HepG2 (cell line): ENCODE data around the gene SF3B6. TPM values are rescaled to one million over a fixed set of nuclear protein-coding genes. Genes with fewer than 3 reads are reported as not detected.

Experiments used
- MEF2D ChIP-seq: sonication (generic); formaldehyde crosslinking; IDR thresholded peaks from 2 replicates; pipeline ENCODE4 v1.5.1; 2020; ENCODE audit warnings: mild to moderate bottlenecking, missing genetic modification reagents
- NFYC ChIP-seq: IDR thresholded peaks from 2 replicates; pipeline ENCODE4 v1.6.1; 2016; ENCODE audit warnings: missing genetic modification reagents, missing compliant biosample characterization
- POLR2A ChIP-seq, 2 experiments: IDR thresholded peaks; 2 replicates each; pipeline ENCODE4 v1.6.1; 2011; ENCODE audit warnings: low read depth in 2 of 2, low read length in 2 of 2, mild to moderate bottlenecking in 1 of 2, moderate library complexity in 1 of 2; ENCODE audit not compliant: insufficient read depth in 1 of 2
- SP4 ChIP-seq: sonication (generic); formaldehyde crosslinking; IDR thresholded peaks from 2 replicates; pipeline ENCODE4 v1.8.1; 2023; ENCODE audit warnings: mild to moderate bottlenecking, missing genetic modification reagents
- ZNF205 ChIP-seq: IDR thresholded peaks from 2 replicates; pipeline ENCODE4 v1.6.1; 2018; ENCODE audit warnings: missing biosample characterization, missing genetic modification reagents
- ZNF350 ChIP-seq: sonication (generic); formaldehyde crosslinking; IDR thresholded peaks from 2 replicates; pipeline ENCODE4 v1.4.0; 2020; ENCODE audit warnings: mild to moderate bottlenecking, low read depth, missing genetic modification reagents, borderline replicate concordance
- ZNF546 ChIP-seq: sonication (generic); formaldehyde crosslinking; conservative IDR thresholded peaks from 2 replicates; pipeline ENCODE4 v1.8.1; 2023; ENCODE audit warnings: mild to moderate bottlenecking, missing genetic modification reagents
- ZNF616 ChIP-seq: sonication (generic); formaldehyde crosslinking; IDR thresholded peaks from 2 replicates; pipeline ENCODE4 v1.5.0; 2020; ENCODE audit warnings: low read depth, mild to moderate bottlenecking, missing genetic modification reagents
- ZNF788 ChIP-seq: sonication (generic); formaldehyde crosslinking; IDR thresholded peaks from 2 replicates; pipeline ENCODE4 v1.5.0; 2020; ENCODE audit warnings: mild to moderate bottlenecking, missing genetic modification reagents, borderline replicate concordance
- ZNF891 ChIP-seq: sonication (generic); formaldehyde crosslinking; IDR thresholded peaks from 2 replicates; pipeline ENCODE4 v1.5.0; 2020; ENCODE audit warnings: mild to moderate bottlenecking, missing genetic modification reagents
- polyA plus RNA-seq, 8 experiments: library from polyadenylated mRNA; depleted of rRNA in 3 of 8; stranded (reverse) in 7 of 8; unstranded in 1 of 8; fragments of >200 nt; fragmentation: Illumina TruSeq in 4 of 8; extraction: Trizol in 4 of 8; gene quantifications; 2 replicates each; pipeline versions ENCODE4 v1.2.1 to v1.2.3, GENCODE V29; 2011 to 2016; ENCODE audit warnings: low read depth in 4 of 8, missing spikeins in 1 of 8, mixed read lengths in 1 of 8; ENCODE audit not compliant: insufficient read depth in 1 of 8
- total RNA-seq, 5 experiments: library from RNA; depleted of rRNA; stranded (reverse); fragments of >200 nt; fragmentation: Illumina TruSeq; extraction: Trizol; gene quantifications; 2 replicates each; pipeline ENCODE4 v1.2.3, GENCODE V29; 2016; ENCODE audit warnings: low read depth in 1 of 5
- TF ChIP-seq, protein P1 (sequence below): IDR thresholded peaks from 2 replicates; pipeline ENCODE4 v1.6.1; 2016; ENCODE audit warnings: missing compliant biosample characterization, missing genetic modification reagents, borderline replicate concordance
- TF ChIP-seq, protein P2 (sequence below): sonication (generic); formaldehyde crosslinking; IDR thresholded peaks from 2 replicates; pipeline ENCODE4 v1.4.0; 2020; ENCODE audit warnings: missing genetic modification reagents
- TF ChIP-seq, protein P3 (sequence below): sonication (generic); formaldehyde crosslinking; IDR thresholded peaks from 2 replicates; pipeline ENCODE4 v1.4.0; 2020; ENCODE audit warnings: missing genetic modification reagents
- TF ChIP-seq, protein P4 (sequence below): sonication (generic); formaldehyde crosslinking; IDR thresholded peaks from 2 replicates; pipeline ENCODE4 v1.9.0; 2022; ENCODE audit warnings: missing genetic modification reagents, mild to moderate bottlenecking, borderline replicate concordance
- TF ChIP-seq, protein P5 (sequence below): sonication (generic); formaldehyde crosslinking; IDR thresholded peaks from 2 replicates; pipeline ENCODE4 v1.4.0; 2020; ENCODE audit warnings: missing genetic modification reagents, borderline replicate concordance
- TF ChIP-seq, protein P6 (sequence below): sonication (generic); formaldehyde crosslinking; IDR thresholded peaks from 2 replicates; pipeline ENCODE4 v1.8.0; 2022; ENCODE audit warnings: mild to moderate bottlenecking, missing genetic modification reagents, moderate library complexity

SF3B6 gene
- total and polyA plus RNA-seq, 2 of the 13 experiments (the other 11 are each of a cell fraction or from before 2014, with no cell fraction given): 177 to 182 TPM

DNA sequence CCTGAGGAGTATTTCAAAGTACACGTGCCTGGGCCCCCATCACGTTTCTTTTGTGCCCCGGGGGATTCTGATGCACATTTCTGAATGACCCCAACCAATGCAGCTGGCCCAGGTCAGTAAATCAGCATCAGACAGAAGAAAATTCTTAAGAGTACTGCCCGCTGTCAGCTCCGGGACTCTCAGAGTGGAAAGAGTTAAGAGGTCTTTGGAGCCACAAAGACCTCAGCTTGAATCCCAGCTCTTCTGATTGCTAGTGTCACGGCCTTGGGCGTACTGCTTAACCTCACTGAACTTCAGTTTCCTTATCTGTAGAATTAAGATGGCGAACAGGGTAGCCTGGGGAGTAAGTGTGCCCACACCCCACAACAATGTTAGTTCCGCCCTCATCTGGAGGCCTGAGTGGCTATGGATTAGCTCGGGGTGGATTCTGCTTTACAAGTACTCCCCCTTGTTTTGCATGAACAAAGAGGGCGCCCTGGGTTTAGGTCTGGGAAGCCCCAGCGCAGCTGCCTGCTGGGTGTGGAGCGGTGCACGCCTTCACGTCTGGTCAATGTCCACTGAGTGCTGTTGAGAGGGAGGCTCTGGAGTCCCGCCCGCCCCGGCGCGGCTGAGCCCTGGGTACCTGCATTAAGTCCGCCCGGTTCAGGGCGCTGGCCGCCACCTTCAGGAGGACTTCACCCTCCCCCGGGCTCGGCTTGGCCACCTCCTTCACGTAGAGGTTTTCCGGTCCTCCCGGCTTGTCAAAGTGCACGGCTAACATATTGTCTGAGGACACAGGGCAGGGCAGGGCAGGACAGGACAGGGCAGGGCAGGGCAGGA, 7.7 kb upstream of the SF3B6 start (continued):
- TF ChIP-seq, protein P1, sequence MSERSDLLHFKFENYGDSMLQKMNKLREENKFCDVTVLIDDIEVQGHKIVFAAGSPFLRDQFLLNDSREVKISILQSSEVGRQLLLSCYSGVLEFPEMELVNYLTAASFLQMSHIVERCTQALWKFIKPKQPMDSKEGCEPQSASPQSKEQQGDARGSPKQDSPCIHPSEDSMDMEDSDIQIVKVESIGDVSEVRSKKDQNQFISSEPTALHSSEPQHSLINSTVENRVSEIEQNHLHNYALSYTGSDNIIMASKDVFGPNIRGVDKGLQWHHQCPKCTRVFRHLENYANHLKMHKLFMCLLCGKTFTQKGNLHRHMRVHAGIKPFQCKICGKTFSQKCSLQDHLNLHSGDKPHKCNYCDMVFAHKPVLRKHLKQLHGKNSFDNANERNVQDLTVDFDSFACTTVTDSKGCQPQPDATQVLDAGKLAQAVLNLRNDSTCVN: peak; percentile 23; the same call in 1 of the 2 replicates
- TF ChIP-seq, protein P2, sequence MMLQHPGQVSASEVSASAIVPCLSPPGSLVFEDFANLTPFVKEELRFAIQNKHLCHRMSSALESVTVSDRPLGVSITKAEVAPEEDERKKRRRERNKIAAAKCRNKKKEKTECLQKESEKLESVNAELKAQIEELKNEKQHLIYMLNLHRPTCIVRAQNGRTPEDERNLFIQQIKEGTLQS (CRISPR knock-in tag): peak; percentile 31; the same call in 1 of the 2 replicates
- peak; percentile 91; the same call in 1 of the 2 replicates for TF ChIP-seq ZNF350 (CRISPR knock-in tag)
- no peak for TF ChIP-seq ZNF616
- TF ChIP-seq ZNF788 (CRISPR knock-in tag): no peak
- TF ChIP-seq, protein P3, sequence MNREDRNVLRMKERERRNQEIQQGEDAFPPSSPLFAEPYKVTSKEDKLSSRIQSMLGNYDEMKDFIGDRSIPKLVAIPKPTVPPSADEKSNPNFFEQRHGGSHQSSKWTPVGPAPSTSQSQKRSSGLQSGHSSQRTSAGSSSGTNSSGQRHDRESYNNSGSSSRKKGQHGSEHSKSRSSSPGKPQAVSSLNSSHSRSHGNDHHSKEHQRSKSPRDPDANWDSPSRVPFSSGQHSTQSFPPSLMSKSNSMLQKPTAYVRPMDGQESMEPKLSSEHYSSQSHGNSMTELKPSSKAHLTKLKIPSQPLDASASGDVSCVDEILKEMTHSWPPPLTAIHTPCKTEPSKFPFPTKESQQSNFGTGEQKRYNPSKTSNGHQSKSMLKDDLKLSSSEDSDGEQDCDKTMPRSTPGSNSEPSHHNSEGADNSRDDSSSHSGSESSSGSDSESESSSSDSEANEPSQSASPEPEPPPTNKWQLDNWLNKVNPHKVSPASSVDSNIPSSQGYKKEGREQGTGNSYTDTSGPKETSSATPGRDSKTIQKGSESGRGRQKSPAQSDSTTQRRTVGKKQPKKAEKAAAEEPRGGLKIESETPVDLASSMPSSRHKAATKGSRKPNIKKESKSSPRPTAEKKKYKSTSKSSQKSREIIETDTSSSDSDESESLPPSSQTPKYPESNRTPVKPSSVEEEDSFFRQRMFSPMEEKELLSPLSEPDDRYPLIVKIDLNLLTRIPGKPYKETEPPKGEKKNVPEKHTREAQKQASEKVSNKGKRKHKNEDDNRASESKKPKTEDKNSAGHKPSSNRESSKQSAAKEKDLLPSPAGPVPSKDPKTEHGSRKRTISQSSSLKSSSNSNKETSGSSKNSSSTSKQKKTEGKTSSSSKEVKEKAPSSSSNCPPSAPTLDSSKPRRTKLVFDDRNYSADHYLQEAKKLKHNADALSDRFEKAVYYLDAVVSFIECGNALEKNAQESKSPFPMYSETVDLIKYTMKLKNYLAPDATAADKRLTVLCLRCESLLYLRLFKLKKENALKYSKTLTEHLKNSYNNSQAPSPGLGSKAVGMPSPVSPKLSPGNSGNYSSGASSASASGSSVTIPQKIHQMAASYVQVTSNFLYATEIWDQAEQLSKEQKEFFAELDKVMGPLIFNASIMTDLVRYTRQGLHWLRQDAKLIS (CRISPR knock-in tag): no peak
- TF ChIP-seq, protein P4, sequence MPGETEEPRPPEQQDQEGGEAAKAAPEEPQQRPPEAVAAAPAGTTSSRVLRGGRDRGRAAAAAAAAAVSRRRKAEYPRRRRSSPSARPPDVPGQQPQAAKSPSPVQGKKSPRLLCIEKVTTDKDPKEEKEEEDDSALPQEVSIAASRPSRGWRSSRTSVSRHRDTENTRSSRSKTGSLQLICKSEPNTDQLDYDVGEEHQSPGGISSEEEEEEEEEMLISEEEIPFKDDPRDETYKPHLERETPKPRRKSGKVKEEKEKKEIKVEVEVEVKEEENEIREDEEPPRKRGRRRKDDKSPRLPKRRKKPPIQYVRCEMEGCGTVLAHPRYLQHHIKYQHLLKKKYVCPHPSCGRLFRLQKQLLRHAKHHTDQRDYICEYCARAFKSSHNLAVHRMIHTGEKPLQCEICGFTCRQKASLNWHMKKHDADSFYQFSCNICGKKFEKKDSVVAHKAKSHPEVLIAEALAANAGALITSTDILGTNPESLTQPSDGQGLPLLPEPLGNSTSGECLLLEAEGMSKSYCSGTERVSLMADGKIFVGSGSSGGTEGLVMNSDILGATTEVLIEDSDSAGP (CRISPR knock-in tag): no peak
- TF ChIP-seq ZNF891 (CRISPR knock-in tag): no peak; the same call in 1 of the 2 replicates
- TF ChIP-seq, protein P5, sequence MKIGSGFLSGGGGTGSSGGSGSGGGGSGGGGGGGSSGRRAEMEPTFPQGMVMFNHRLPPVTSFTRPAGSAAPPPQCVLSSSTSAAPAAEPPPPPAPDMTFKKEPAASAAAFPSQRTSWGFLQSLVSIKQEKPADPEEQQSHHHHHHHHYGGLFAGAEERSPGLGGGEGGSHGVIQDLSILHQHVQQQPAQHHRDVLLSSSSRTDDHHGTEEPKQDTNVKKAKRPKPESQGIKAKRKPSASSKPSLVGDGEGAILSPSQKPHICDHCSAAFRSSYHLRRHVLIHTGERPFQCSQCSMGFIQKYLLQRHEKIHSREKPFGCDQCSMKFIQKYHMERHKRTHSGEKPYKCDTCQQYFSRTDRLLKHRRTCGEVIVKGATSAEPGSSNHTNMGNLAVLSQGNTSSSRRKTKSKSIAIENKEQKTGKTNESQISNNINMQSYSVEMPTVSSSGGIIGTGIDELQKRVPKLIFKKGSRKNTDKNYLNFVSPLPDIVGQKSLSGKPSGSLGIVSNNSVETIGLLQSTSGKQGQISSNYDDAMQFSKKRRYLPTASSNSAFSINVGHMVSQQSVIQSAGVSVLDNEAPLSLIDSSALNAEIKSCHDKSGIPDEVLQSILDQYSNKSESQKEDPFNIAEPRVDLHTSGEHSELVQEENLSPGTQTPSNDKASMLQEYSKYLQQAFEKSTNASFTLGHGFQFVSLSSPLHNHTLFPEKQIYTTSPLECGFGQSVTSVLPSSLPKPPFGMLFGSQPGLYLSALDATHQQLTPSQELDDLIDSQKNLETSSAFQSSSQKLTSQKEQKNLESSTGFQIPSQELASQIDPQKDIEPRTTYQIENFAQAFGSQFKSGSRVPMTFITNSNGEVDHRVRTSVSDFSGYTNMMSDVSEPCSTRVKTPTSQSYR (CRISPR knock-in tag): no peak; the same call in 1 of the 2 replicates
- TF ChIP-seq SP4 (CRISPR knock-in tag): no peak; the same call in 1 of the 2 replicates
- TF ChIP-seq ZNF546 (CRISPR knock-in tag): peak; percentile 96
- peak; percentile 71 to 85; a peak in 3 of 4 replicates for TF ChIP-seq POLR2A (IDR thresholded peaks at IDR 0.05; ENCODE audit: insufficient read depth in 1 of 2, low read depth in 2 of 2, low read length in 2 of 2)
- TF ChIP-seq NFYC (CRISPR knock-in tag): no peak
- peak; percentile 41; the same call in 1 of the 2 replicates for TF ChIP-seq ZNF205 (CRISPR knock-in tag)
- TF ChIP-seq, protein P6, sequence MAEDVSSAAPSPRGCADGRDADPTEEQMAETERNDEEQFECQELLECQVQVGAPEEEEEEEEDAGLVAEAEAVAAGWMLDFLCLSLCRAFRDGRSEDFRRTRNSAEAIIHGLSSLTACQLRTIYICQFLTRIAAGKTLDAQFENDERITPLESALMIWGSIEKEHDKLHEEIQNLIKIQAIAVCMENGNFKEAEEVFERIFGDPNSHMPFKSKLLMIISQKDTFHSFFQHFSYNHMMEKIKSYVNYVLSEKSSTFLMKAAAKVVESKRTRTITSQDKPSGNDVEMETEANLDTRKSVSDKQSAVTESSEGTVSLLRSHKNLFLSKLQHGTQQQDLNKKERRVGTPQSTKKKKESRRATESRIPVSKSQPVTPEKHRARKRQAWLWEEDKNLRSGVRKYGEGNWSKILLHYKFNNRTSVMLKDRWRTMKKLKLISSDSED: no peak; the same call in 1 of the 2 replicates
- no peak; the same call in 1 of the 2 replicates for TF ChIP-seq MEF2D (CRISPR knock-in tag)
